GM19397 (cell line): Measurements from ENCODE around the gene DGKD.
A peak's percentile ranks its signal among the peaks of the same experiment; 100 is the strongest.

Source experiments
- ATAC-seq: cut with Tn5 transposase; IDR thresholded peaks from one replicate; pipeline ENCODE4 v1.9.1; 2021; ENCODE audit warnings: mild to moderate bottlenecking, moderate library complexity; ENCODE audit not compliant: unreplicated experiment

The DGKD gene

GRCh38 chr2:233408366-233409285, 54.3 kb downstream of the DGKD start:
- ATAC-seq: no peak

GRCh38 chr2:233409286-233409991, 55.1 kb downstream of the DGKD start:
- no peak for ATAC-seq

GRCh38 chr2:233410196-233410760, 56.0 kb downstream of the DGKD start:
- no peak for ATAC-seq

- no peak for ATAC-seq
Observed at GRCh38 chr2:233411162-233411561, 56.9 kb downstream of the DGKD start.

- ATAC-seq: no peak
Observed at GRCh38 chr2:233412405-233412804, 58.1 kb downstream of the DGKD start.

GRCh38 chr2:233413046-233413445, 58.8 kb downstream of the DGKD start:
- ATAC-seq: no peak

GRCh38 chr2:233413559-233414272, 59.4 kb downstream of the DGKD start:
- no peak for ATAC-seq

- no peak for ATAC-seq
Observed at GRCh38 chr2:233414273-233414654, 60.0 kb downstream of the DGKD start.

- no peak for ATAC-seq
Observed at GRCh38 chr2:233414777-233415570, 60.7 kb downstream of the DGKD start.

- no peak for ATAC-seq
Observed at GRCh38 chr2:233416199-233416598, 61.9 kb downstream of the DGKD start.

- ATAC-seq: no peak
Observed at GRCh38 chr2:233416706-233417105, 62.4 kb downstream of the DGKD start.

- ATAC-seq: no peak
Observed at GRCh38 chr2:233417282-233417681, 63.0 kb downstream of the DGKD start.

GRCh38 chr2:233418052-233418760, 63.9 kb downstream of the DGKD start:
- no peak for ATAC-seq

- peak; percentile 55 for ATAC-seq
Observed at GRCh38 chr2:233418761-233419546, 64.7 kb downstream of the DGKD start.

- ATAC-seq: no peak
Observed at GRCh38 chr2:233419602-233420391, 65.5 kb downstream of the DGKD start.

GRCh38 chr2:233421091-233421816, 67.0 kb downstream of the DGKD start:
- ATAC-seq: no peak

- ATAC-seq: peak; percentile 48
Observed at GRCh38 chr2:233422050-233422639, 67.9 kb downstream of the DGKD start.
